WTC11 (cell line): ENCODE measurements around the gene ELMO3. TPM values are rescaled to one million over a fixed set of nuclear protein-coding genes. Genes with fewer than 3 reads are reported as not detected.

ENCODE experiments used
- ATF6 ChIP-seq: sonication (generic); formaldehyde crosslinking; IDR thresholded peaks from 2 replicates; pipeline ENCODE4 v1.8.1; 2023; ENCODE audit warnings: mild to moderate bottlenecking, missing genetic modification reagents
- CBFB ChIP-seq: sonication (generic); formaldehyde crosslinking; IDR thresholded peaks from 2 replicates; pipeline ENCODE4 v1.8.1; 2022; ENCODE audit warnings: mild to moderate bottlenecking, low read depth, missing genetic modification reagents
- E2F5 ChIP-seq: sonication (generic); formaldehyde crosslinking; IDR thresholded peaks from 2 replicates; pipeline ENCODE4 v1.8.1; 2022; ENCODE audit warnings: mild to moderate bottlenecking, moderate library complexity, missing genetic modification reagents
- ETV6 ChIP-seq: sonication (generic); formaldehyde crosslinking; IDR thresholded peaks from 2 replicates; pipeline ENCODE4 v1.8.1; 2022; ENCODE audit warnings: mild to moderate bottlenecking, missing genetic modification reagents
- FOXP1 ChIP-seq: sonication (generic); formaldehyde crosslinking; IDR thresholded peaks from 2 replicates; pipeline ENCODE4 v1.8.0; 2022; ENCODE audit warnings: missing genetic modification reagents, mild to moderate bottlenecking, moderate library complexity, borderline replicate concordance
- MYBL2 ChIP-seq: sonication (generic); formaldehyde crosslinking; IDR thresholded peaks from 2 replicates; pipeline ENCODE4 v1.8.1; 2023; ENCODE audit warnings: mild to moderate bottlenecking, moderate library complexity, missing genetic modification reagents
- SMAD4 ChIP-seq: sonication (generic); formaldehyde crosslinking; IDR thresholded peaks from 2 replicates; pipeline ENCODE4 v1.8.0; 2022; ENCODE audit warnings: mild to moderate bottlenecking, missing genetic modification reagents
- ZNF138 ChIP-seq: sonication (generic); formaldehyde crosslinking; conservative IDR thresholded peaks from 2 replicates; pipeline ENCODE4 v1.8.1; 2022; ENCODE audit warnings: mild to moderate bottlenecking, moderate library complexity, missing genetic modification reagents
- ZNF232 ChIP-seq: sonication (generic); formaldehyde crosslinking; IDR thresholded peaks from 2 replicates; pipeline ENCODE4 v1.8.0; 2022; ENCODE audit warnings: mild to moderate bottlenecking, missing genetic modification reagents
- ZNF425 ChIP-seq: fragments of 250-450 bp; sonication (Bioruptor Pico); conservative IDR thresholded peaks from 2 replicates; pipeline ENCODE4 v1.9.0; 2021; ENCODE audit warnings: mild to moderate bottlenecking
- total RNA-seq: library from RNA; stranded (reverse); gene quantifications from 3 replicates; pipeline ENCODE4 v1.2.3, GENCODE V29; 2021
- TF ChIP-seq, protein P1 (sequence below): sonication (generic); formaldehyde crosslinking; IDR thresholded peaks from 2 replicates; pipeline ENCODE4 v1.8.1; 2022; ENCODE audit warnings: mild to moderate bottlenecking, missing genetic modification reagents, moderate library complexity, borderline replicate concordance
- TF ChIP-seq, protein P2 (sequence below): sonication (generic); formaldehyde crosslinking; IDR thresholded peaks from 2 replicates; pipeline ENCODE4 v1.8.0; 2022; ENCODE audit warnings: mild to moderate bottlenecking, missing genetic modification reagents
- TF ChIP-seq, protein P3 (sequence below): fragments of 250-450 bp; sonication (Bioruptor Pico); IDR thresholded peaks from 2 replicates; pipeline ENCODE4 v1.9.0; 2021; ENCODE audit warnings: mild to moderate bottlenecking
- TF ChIP-seq, protein P4 (sequence below): sonication (generic); formaldehyde crosslinking; IDR thresholded peaks from 2 replicates; pipeline ENCODE4 v1.8.1; 2022; ENCODE audit warnings: low read depth, missing genetic modification reagents, borderline replicate concordance
- TF ChIP-seq, protein P5 (sequence below): sonication (generic); formaldehyde crosslinking; IDR thresholded peaks from 2 replicates; pipeline ENCODE4 v1.8.0; 2022; ENCODE audit warnings: mild to moderate bottlenecking, missing genetic modification reagents

The ELMO3 gene
- total RNA-seq, 1 experiment from 2014 or later, result 13.6 TPM

DNA sequence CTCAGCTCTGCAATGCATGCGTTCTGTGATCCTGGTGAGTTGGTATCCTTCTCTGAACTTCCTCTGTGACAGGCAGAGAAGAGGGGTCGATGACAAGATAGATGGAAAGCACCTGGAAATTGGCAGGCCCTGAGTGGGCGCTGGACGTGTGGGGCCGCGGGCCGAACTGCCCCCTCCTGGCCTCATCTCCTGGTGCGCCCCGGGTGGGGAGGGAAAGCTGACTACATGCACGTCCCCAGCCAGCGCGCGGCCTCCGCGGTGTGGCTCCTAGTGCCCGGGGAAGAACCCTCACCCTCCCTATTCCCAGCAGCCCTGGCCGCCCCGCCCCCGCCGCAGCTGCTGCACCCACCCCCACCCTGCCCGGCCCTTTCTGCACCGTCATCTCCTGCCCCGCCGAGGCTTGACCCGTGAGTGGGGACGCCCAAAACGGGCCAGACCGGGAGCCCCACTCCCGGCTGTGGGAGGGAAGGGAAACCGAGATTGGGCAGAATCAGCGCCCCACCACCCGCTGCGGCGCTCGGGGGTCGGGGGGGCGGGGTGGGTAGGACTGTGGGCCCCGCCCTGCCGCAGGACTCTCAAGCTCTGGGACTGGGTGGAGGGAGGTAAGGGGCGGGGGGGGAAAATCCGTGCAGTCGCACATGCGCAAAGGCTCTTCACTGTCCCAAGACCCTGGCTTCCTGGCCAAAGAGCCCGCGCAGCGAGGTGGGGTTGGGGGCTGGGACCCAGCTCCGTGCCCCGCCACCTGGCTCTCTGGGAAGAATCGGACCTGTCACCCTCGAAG is 28.6 kb upstream of the ELMO3 start, which contains the start of gene NOL3 (continued):
- TF ChIP-seq, protein P1, sequence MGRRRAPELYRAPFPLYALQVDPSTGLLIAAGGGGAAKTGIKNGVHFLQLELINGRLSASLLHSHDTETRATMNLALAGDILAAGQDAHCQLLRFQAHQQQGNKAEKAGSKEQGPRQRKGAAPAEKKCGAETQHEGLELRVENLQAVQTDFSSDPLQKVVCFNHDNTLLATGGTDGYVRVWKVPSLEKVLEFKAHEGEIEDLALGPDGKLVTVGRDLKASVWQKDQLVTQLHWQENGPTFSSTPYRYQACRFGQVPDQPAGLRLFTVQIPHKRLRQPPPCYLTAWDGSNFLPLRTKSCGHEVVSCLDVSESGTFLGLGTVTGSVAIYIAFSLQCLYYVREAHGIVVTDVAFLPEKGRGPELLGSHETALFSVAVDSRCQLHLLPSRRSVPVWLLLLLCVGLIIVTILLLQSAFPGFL (CRISPR knock-in tag), result no peak
- TF ChIP-seq SMAD4 (CRISPR knock-in tag) (no peak), ATF6 (CRISPR knock-in tag) (no peak), MYBL2 (CRISPR knock-in tag) (no peak), E2F5 (CRISPR knock-in tag) (no peak), ETV6 (CRISPR knock-in tag) (no peak), FOXP1 (CRISPR knock-in tag) (no peak), ZNF138 (CRISPR knock-in tag) (no peak), ZNF425 (CRISPR knock-in tag) (no peak), ZNF232 (CRISPR knock-in tag) (no peak), CBFB (CRISPR knock-in tag) (no peak)
- TF ChIP-seq, protein P2, sequence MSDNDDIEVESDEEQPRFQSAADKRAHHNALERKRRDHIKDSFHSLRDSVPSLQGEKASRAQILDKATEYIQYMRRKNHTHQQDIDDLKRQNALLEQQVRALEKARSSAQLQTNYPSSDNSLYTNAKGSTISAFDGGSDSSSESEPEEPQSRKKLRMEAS (CRISPR knock-in tag), result peak; percentile 62
- TF ChIP-seq, protein P3, sequence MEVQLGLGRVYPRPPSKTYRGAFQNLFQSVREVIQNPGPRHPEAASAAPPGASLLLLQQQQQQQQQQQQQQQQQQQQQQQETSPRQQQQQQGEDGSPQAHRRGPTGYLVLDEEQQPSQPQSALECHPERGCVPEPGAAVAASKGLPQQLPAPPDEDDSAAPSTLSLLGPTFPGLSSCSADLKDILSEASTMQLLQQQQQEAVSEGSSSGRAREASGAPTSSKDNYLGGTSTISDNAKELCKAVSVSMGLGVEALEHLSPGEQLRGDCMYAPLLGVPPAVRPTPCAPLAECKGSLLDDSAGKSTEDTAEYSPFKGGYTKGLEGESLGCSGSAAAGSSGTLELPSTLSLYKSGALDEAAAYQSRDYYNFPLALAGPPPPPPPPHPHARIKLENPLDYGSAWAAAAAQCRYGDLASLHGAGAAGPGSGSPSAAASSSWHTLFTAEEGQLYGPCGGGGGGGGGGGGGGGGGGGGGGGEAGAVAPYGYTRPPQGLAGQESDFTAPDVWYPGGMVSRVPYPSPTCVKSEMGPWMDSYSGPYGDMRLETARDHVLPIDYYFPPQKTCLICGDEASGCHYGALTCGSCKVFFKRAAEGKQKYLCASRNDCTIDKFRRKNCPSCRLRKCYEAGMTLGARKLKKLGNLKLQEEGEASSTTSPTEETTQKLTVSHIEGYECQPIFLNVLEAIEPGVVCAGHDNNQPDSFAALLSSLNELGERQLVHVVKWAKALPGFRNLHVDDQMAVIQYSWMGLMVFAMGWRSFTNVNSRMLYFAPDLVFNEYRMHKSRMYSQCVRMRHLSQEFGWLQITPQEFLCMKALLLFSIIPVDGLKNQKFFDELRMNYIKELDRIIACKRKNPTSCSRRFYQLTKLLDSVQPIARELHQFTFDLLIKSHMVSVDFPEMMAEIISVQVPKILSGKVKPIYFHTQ, result no peak
- TF ChIP-seq, protein P4, sequence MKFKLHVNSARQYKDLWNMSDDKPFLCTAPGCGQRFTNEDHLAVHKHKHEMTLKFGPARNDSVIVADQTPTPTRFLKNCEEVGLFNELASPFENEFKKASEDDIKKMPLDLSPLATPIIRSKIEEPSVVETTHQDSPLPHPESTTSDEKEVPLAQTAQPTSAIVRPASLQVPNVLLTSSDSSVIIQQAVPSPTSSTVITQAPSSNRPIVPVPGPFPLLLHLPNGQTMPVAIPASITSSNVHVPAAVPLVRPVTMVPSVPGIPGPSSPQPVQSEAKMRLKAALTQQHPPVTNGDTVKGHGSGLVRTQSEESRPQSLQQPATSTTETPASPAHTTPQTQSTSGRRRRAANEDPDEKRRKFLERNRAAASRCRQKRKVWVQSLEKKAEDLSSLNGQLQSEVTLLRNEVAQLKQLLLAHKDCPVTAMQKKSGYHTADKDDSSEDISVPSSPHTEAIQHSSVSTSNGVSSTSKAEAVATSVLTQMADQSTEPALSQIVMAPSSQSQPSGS (CRISPR knock-in tag), result no peak
- TF ChIP-seq, protein P5, sequence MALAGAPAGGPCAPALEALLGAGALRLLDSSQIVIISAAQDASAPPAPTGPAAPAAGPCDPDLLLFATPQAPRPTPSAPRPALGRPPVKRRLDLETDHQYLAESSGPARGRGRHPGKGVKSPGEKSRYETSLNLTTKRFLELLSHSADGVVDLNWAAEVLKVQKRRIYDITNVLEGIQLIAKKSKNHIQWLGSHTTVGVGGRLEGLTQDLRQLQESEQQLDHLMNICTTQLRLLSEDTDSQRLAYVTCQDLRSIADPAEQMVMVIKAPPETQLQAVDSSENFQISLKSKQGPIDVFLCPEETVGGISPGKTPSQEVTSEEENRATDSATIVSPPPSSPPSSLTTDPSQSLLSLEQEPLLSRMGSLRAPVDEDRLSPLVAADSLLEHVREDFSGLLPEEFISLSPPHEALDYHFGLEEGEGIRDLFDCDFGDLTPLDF (CRISPR knock-in tag), result no peak
- TF ChIP-seq, all 79 proteins: peak for 4
